GM12878 (cell line): Measurements from ENCODE around the gene NFATC3. TPM values are rescaled to one million over a fixed set of nuclear protein-coding genes. Genes with fewer than 3 reads are reported as not detected.

Source experiments
- CREB1 ChIP-seq: IDR thresholded peaks from 2 replicates; pipeline ENCODE4 v1.6.1; 2012; ENCODE audit warnings: low read depth, mild to moderate bottlenecking, inconsistent platforms
- CREM ChIP-seq: IDR thresholded peaks from 2 replicates; pipeline ENCODE4 v1.6.1; 2014; ENCODE audit warnings: antibody characterized with exemption, low read depth
- HDGF ChIP-seq: fragments of 450-650 bp; IDR thresholded peaks from 2 replicates; pipeline ENCODE4 v1.6.1; 2016; ENCODE audit warnings: antibody characterized with exemption
- MEF2A ChIP-seq: IDR thresholded peaks from 2 replicates; pipeline ENCODE4 v1.6.1; 2011; ENCODE audit warnings: low read depth, mild to moderate bottlenecking, low read length, moderate library complexity; ENCODE audit not compliant: insufficient read depth
- NR2F1 ChIP-seq: fragments of 450-650 bp; conservative IDR thresholded peaks from 2 replicates; pipeline ENCODE4 v1.6.1; 2017; ENCODE audit warnings: mild to moderate bottlenecking
- RB1 ChIP-seq: fragments of 450-650 bp; formaldehyde crosslinking; IDR thresholded peaks from 2 replicates; pipeline ENCODE4 v1.6.1; 2017; ENCODE audit warnings: mild to moderate bottlenecking, borderline replicate concordance
- TCF12 ChIP-seq: IDR thresholded peaks from 2 replicates; pipeline ENCODE4 v1.6.1; 2011; ENCODE audit warnings: low read depth, mild to moderate bottlenecking, low read length
- ZNF384 ChIP-seq: IDR thresholded peaks from 2 replicates; pipeline ENCODE4 v1.6.1; 2012; ENCODE audit warnings: low read depth, mild to moderate bottlenecking, low read length, improper control_type of control experiment, borderline replicate concordance
- polyA plus RNA-seq, 11 experiments: library from polyadenylated mRNA; depleted of rRNA in 4 of 11; unstranded in 6 of 11; stranded (reverse) in 5 of 11; fragments of >200 nt; fragmentation: Nextera tagmentation in 4 of 11; fragmentation: Illumina TruSeq in 1 of 11; extraction: Ambion mirVana in 4 of 11; extraction: Trizol in 1 of 11; gene quantifications; 1 replicate in 1 of 11; 2 replicates in 10 of 11; pipeline versions ENCODE4 v1.2.1 to v1.2.3, GENCODE V29; 2011 to 2016; ENCODE audit warnings: inconsistent platforms in 2 of 11, missing spikeins in 2 of 11, low read depth in 1 of 11
- total RNA-seq, 4 experiments: library from RNA; depleted of rRNA in 3 of 4; stranded (reverse); fragments of >200 nt in 3 of 4; fragmentation: Illumina TruSeq in 1 of 4; extraction: Trizol in 1 of 4; gene quantifications; 2 replicates each; pipeline versions ENCODE4 v1.2.1 to v1.2.3, GENCODE V29; 2013 to 2021
- TF ChIP-seq, protein P1 (sequence below): IDR thresholded peaks from 2 replicates; pipeline ENCODE4 v1.6.1; 2012; ENCODE audit warnings: mild to moderate bottlenecking, low read depth, low read length
- TF ChIP-seq, protein P2 (sequence below): IDR thresholded peaks from 2 replicates; pipeline ENCODE4 v1.6.1; 2012; ENCODE audit warnings: improper control_type of control experiment, low read depth, low read length; ENCODE audit not compliant: insufficient replicate concordance
- TF ChIP-seq, protein P3 (sequence below): fragments of 450-650 bp; IDR thresholded peaks from 2 replicates; pipeline ENCODE4 v1.6.1; 2017; ENCODE audit warnings: mild to moderate bottlenecking, moderate library complexity
- TF ChIP-seq, protein P4 (sequence below): IDR thresholded peaks from 2 replicates; pipeline ENCODE4 v1.6.1; 2012; ENCODE audit warnings: low read depth, low read length, improper control_type of control experiment
- TF ChIP-seq, protein P5 (sequence below): IDR thresholded peaks from 2 replicates; pipeline ENCODE4 v1.6.1; 2011; ENCODE audit warnings: low read depth, mild to moderate bottlenecking, low read length, moderate library complexity, borderline replicate concordance; ENCODE audit errors: extremely low read depth

NFATC3 gene
- total and polyA plus RNA-seq, 10 of the 15 experiments (the other 5 are each of a cell fraction or from before 2014, with no cell fraction given), result 4.2 to 37.6 (median 24.9) TPM

DNA sequence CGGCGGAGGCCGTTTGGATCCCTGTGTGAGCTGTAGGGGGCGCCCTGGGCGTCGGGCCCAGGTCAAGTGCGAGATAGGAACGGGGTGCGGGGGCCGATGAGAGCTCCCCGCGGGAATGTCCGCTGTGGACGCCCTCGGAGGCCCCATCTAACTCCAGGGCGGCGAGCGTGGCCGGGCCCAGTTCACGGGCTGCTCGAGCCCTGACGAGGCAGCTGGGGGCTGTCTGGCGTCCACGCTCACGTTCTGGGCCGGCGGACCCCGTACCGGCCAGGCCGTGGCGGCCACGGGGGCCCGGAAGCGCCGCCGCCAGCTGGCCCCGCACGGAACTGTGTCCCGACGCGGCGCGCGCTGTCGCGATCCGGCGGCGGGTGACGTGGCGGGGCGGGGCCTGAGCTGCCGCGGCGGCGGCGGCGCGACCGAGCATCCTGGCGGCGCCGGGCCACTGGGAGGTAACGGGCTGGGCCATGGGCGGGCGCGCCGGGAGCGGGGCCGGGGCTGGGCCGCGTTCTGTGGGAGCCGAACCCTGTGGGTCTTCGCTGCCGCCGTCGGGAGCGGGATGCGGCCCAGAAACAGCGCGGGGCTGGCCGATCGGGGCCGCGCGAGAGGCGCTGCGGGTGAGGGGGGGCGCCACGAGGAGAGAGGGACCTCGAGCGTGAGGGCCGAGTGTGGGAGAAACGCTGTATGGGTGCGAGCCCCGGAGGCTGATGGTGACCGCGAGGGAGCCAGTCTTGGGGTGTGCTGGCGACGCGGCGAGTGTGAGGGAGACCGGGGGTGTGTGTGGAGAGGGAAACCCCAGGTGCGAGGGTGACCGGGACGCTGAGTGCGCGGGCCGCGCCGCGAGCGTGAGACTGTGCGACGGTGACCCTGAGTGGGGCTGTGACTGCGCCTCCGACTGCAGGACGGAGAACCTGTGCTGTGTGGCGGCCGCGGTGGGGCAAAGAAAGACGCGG is 179.2 kb downstream of the NFATC3 start, which contains the start of gene SLC7A6 (continued):
- TF ChIP-seq, protein P1, sequence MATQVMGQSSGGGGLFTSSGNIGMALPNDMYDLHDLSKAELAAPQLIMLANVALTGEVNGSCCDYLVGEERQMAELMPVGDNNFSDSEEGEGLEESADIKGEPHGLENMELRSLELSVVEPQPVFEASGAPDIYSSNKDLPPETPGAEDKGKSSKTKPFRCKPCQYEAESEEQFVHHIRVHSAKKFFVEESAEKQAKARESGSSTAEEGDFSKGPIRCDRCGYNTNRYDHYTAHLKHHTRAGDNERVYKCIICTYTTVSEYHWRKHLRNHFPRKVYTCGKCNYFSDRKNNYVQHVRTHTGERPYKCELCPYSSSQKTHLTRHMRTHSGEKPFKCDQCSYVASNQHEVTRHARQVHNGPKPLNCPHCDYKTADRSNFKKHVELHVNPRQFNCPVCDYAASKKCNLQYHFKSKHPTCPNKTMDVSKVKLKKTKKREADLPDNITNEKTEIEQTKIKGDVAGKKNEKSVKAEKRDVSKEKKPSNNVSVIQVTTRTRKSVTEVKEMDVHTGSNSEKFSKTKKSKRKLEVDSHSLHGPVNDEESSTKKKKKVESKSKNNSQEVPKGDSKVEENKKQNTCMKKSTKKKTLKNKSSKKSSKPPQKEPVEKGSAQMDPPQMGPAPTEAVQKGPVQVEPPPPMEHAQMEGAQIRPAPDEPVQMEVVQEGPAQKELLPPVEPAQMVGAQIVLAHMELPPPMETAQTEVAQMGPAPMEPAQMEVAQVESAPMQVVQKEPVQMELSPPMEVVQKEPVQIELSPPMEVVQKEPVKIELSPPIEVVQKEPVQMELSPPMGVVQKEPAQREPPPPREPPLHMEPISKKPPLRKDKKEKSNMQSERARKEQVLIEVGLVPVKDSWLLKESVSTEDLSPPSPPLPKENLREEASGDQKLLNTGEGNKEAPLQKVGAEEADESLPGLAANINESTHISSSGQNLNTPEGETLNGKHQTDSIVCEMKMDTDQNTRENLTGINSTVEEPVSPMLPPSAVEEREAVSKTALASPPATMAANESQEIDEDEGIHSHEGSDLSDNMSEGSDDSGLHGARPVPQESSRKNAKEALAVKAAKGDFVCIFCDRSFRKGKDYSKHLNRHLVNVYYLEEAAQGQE, result no peak
- peak; percentile 45; the same call in 1 of the 2 replicates for TF ChIP-seq CREM
- TF ChIP-seq CREB1, result peak; percentile 45; the same call in 1 of the 2 replicates
- TF ChIP-seq ZNF384, result no peak
- TF ChIP-seq, protein P2, sequence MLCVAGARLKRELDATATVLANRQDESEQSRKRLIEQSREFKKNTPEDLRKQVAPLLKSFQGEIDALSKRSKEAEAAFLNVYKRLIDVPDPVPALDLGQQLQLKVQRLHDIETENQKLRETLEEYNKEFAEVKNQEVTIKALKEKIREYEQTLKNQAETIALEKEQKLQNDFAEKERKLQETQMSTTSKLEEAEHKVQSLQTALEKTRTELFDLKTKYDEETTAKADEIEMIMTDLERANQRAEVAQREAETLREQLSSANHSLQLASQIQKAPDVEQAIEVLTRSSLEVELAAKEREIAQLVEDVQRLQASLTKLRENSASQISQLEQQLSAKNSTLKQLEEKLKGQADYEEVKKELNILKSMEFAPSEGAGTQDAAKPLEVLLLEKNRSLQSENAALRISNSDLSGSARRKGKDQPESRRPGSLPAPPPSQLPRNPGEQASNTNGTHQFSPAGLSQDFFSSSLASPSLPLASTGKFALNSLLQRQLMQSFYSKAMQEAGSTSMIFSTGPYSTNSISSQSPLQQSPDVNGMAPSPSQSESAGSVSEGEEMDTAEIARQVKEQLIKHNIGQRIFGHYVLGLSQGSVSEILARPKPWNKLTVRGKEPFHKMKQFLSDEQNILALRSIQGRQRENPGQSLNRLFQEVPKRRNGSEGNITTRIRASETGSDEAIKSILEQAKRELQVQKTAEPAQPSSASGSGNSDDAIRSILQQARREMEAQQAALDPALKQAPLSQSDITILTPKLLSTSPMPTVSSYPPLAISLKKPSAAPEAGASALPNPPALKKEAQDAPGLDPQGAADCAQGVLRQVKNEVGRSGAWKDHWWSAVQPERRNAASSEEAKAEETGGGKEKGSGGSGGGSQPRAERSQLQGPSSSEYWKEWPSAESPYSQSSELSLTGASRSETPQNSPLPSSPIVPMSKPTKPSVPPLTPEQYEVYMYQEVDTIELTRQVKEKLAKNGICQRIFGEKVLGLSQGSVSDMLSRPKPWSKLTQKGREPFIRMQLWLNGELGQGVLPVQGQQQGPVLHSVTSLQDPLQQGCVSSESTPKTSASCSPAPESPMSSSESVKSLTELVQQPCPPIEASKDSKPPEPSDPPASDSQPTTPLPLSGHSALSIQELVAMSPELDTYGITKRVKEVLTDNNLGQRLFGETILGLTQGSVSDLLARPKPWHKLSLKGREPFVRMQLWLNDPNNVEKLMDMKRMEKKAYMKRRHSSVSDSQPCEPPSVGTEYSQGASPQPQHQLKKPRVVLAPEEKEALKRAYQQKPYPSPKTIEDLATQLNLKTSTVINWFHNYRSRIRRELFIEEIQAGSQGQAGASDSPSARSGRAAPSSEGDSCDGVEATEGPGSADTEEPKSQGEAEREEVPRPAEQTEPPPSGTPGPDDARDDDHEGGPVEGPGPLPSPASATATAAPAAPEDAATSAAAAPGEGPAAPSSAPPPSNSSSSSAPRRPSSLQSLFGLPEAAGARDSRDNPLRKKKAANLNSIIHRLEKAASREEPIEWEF, result no peak
- TF ChIP-seq TCF12, result 0 out of 2 replicates have a peak, but pooled peaks have one; percentile 8
- peak; percentile 75 for TF ChIP-seq NR2F1
- TF ChIP-seq, protein P3, sequence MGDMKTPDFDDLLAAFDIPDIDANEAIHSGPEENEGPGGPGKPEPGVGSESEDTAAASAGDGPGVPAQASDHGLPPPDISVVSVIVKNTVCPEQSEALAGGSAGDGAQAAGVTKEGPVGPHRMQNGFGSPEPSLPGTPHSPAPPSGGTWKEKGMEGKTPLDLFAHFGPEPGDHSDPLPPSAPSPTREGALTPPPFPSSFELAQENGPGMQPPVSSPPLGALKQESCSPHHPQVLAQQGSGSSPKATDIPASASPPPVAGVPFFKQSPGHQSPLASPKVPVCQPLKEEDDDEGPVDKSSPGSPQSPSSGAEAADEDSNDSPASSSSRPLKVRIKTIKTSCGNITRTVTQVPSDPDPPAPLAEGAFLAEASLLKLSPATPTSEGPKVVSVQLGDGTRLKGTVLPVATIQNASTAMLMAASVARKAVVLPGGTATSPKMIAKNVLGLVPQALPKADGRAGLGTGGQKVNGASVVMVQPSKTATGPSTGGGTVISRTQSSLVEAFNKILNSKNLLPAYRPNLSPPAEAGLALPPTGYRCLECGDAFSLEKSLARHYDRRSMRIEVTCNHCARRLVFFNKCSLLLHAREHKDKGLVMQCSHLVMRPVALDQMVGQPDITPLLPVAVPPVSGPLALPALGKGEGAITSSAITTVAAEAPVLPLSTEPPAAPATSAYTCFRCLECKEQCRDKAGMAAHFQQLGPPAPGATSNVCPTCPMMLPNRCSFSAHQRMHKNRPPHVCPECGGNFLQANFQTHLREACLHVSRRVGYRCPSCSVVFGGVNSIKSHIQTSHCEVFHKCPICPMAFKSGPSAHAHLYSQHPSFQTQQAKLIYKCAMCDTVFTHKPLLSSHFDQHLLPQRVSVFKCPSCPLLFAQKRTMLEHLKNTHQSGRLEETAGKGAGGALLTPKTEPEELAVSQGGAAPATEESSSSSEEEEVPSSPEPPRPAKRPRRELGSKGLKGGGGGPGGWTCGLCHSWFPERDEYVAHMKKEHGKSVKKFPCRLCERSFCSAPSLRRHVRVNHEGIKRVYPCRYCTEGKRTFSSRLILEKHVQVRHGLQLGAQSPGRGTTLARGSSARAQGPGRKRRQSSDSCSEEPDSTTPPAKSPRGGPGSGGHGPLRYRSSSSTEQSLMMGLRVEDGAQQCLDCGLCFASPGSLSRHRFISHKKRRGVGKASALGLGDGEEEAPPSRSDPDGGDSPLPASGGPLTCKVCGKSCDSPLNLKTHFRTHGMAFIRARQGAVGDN, result peak; percentile 41; the same call in 1 of the 2 replicates
- TF ChIP-seq, protein P4, sequence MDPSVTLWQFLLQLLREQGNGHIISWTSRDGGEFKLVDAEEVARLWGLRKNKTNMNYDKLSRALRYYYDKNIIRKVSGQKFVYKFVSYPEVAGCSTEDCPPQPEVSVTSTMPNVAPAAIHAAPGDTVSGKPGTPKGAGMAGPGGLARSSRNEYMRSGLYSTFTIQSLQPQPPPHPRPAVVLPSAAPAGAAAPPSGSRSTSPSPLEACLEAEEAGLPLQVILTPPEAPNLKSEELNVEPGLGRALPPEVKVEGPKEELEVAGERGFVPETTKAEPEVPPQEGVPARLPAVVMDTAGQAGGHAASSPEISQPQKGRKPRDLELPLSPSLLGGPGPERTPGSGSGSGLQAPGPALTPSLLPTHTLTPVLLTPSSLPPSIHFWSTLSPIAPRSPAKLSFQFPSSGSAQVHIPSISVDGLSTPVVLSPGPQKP, result no peak
- TF ChIP-seq, protein P5, sequence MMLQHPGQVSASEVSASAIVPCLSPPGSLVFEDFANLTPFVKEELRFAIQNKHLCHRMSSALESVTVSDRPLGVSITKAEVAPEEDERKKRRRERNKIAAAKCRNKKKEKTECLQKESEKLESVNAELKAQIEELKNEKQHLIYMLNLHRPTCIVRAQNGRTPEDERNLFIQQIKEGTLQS, result no peak
- peak; percentile 88; the same call in 1 of the 2 replicates for TF ChIP-seq HDGF
- TF ChIP-seq RB1, result peak; percentile 74; the same call in 1 of the 2 replicates
- TF ChIP-seq MEF2A, result no peak
